IPS-NIHi7 (cell line): Measurements from ENCODE around the gene TAP2.
A peak's percentile ranks its signal among the peaks of the same experiment; 100 is the strongest.
"Not testable (repeated sequence)": the region's sequence is repeated elsewhere in the genome, so short reads cannot be mapped to it uniquely, and the experiment has no call there.

ENCODE experiments used
- DNase-seq: peaks from one replicate; pipeline ENCODE4 v3.0.0; 2012; ENCODE audit warnings: mixed read lengths; ENCODE audit errors: extremely low spot score

Gene TAP2

DNA sequence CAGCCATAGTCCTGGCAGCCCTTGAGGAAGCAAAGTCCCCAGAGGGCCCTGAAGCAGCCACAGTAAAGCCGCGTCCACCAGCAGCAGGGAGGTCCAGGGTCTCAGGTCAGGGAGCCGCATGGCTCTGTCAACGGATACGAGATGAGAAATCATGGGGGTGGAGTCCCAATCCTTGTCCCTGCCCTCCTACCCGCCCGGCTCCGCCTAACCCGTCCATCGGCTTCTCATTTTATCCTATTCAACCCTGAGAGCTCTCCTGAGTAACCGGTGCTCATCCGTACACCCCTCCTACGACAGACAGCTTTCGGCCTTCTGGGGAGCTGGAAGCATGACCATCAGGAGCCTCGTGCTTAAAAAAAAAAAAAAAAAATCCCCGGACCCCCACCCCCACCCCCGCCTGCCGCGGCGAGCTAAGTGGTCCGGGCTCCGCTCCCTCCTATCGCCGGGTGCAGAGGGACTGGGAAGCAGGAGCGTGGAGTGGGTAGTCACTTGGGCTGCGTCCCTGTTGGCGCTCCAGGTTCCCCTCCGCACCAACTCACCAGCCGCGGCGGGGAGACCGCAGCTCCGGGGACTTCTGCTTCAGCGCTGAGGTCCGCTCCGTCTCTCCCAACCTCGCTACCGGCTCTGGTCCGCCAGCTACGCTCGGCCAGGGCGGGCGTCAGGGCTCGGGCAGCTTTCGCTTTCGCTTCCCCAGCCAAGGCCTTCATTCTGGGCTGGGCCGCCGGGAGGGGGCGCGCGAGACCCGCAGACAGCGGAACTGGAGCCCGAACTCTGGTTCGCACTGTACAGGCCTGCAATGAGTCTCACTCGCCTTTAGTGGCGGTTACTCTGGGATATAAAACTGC, at the start of gene TAP2:
Gene TAP2 (minus strand): TSS at position 626 of the 845 bp plus-strand sequence. CDS start 506 bp downstream, at position 120.
- DNase-seq, result peak; percentile 94

DNA sequence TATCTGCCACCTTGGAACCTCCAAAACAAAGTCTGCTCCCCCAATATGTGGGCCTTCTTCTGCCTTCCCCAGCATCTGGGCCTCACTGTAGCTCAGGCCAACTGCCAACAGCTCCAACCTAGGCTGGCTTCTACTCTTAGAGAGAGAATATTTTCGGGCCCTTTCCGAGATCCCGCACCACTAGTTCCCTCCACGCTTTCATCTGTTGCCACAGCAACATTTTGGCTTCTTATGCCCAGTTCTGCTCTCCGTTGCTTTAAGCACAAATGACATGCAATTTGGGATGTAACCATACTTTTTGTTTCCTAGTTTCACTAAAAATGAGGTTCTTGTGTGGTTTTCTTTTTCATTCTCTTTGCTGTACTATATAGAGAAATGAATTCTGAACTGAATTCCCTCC, 49.1 kb upstream of the TAP2 start:
- DNase-seq, result no peak

DNA sequence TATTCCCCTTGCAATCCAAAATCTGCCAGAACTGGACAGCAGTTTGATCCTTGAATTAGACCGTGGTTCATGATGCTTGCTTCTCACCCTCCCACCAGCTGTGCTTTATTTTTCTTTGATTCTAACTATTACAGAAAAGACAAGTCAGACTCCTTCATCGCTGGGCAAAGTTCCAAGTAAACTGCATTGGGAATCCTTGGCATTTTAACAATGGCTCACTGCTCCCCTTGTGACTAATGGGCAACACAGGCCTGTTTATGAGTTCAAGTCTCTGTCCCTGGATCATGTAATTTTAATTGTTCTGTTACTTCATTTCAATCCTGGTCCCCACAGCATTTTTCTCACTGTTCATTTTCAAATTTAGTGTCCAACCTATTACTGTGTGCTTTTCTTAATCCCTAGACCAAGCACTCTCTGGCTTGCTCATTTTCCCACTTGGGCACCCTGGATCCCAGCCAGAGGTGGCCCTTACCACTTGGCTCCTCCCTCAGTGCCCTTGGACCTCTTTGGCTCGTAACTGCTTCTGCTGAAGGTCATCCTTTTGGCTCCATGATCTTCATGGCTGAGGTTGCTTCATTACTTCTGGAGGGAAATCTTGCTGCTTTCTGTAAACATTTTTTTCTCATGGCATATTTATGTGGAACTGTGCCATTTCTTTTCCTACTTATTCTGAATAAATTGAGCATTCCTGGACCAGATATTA, 48.3 kb upstream of the TAP2 start:
- DNase-seq, result no peak

DNA sequence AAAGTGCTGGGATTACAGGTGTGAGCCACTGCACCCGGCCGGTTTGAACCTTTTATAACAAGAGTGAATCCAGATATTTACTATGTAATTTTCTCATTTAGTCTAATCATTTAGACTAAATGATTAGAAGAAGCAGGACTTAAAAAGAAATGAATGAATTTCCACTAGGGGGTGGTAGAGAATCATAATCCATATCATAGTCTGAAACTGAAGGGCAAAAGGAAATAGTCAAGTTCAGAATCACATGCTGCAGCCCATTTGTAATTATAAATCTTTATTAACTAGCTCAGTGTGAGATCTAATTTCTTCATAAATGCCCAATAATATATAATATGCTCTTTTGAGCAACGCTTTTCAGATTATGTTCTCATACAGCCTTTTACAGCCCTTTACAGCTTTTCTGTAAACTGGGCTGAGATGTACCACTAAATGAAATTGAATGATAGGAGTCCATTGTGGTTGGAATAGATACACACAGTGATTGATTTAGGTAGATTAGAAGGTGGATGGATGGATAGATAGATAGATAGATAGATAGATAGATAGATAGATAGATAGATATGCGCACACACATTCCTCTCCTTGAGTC, 47.3 kb upstream of the TAP2 start:
- peak; percentile 33 for DNase-seq

- no peak for DNase-seq
These were observed 45.2 kb upstream of the TAP2 start for GRCh38 chr6:32883789-32884188.

DNA sequence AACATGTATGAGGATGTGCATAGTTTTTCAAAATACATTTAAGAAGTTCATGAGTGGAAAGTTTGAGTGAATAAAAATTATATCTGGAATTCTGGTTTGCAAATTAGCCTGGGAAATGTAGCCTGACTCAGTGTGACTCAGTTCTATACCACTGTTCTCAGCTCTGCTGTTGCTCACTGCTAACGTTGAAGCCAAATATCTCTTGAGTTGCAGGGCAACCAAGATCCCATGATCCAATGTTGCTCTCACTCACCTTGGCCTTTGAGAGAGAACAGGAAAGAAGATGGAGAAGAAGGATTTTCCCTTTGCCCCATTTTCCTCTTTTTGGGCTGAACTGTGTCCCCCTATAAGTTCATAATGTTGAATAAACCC, 44.3 kb upstream of the TAP2 start:
- no peak for DNase-seq

- not testable (repeated sequence) for DNase-seq
These were observed 42.4 kb upstream of the TAP2 start for GRCh38 chr6:32880962-32881361.

- no peak for DNase-seq
These were observed 41.2 kb upstream of the TAP2 start for GRCh38 chr6:32879691-32880090.

DNA sequence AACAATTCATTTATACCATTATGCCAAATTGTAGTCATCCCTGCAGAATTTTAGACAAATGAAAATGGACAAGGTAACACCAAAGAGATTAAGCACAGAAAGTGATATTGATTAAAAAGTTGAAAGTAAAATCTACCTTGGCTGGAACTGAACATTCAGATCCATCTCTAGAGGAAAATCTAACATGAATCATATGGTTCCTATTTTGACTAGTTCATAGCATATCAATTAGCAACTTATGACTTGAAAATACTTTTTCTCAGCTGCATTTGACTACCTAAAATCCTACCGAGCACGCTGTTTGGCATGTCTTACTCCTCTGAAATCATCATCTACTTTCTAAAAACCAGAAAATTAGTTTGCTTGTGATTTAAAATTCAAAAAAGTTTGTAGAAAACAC, 38.1 kb upstream of the TAP2 start:
- DNase-seq, result no peak

DNA sequence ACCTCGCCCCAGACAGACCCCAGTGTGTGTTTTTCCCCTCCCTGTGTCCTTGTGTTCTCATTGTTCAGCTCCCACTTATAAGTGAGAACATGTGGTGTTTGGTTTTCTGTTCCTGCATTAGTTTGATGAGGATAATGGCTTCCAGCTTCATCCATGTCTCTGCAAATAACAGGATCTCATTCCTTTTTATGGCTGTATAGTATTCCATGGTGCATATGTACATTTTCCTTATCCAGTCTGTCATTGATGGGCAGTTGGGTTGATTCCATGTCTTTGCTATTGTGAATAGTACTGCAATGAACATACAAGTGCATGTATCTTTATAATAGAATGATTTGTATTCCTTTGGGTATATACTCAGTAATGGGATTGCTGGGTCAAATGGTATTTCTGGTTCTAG, 35.4 kb upstream of the TAP2 start:
- DNase-seq, result not testable (repeated sequence)

DNA sequence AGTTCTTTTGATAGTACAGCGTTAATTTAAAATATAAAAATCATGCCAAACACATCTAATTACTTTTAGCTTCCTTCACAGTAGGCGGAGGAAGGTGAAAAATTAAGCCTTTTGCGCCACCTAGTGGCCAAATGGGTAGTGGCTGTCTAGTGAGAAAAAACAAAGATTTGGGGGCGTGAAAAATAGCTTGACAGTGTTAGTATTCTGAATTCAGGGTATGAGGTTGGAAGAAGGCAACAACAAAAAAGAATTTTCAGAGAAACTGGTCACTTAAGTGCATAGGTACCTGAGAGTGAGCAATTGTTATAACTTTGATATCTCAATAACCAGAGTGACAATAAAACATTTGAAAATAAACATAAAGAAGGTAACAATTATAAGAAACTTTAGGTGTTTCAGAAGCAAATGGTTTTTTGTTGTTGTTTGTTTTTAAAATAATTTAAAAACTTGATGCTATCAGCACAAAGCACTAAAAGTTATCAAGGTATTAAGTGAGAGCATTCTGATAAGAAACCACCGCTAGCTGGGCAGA, 29.8 kb upstream of the TAP2 start:
- DNase-seq, result peak; percentile 50

DNA sequence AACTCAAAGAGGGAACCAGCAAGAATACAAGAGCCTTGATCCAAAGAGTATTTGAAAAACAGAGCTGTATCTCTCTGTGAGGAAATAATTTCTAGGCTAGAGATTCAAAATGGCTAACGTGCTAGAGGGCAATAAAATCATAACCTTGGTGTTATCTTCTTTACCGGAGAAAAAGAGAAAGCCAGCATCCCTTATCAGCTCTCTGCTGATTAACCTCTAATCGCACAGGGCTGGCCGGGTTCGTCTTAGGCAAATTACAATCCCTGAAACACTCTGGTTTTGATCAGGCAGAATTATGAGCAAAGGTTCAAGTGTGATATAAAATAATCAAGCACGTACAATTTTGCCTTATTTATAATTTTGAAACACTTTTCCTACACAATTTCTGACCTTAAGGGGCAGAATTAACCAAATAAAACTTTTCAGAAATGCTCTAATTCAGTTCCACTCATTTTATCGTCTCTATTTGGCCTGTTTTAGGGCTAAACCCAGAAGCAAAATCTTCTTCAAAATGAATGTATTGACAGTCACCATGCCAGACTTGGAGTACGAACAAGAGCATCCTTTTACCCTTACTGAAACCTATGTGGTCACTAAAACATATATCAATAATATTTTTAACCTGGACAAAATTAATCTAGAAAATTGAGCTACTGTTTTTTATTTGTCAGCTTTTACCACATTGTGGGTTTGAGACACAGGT, 29.2 kb upstream of the TAP2 start:
- no peak for DNase-seq

DNA sequence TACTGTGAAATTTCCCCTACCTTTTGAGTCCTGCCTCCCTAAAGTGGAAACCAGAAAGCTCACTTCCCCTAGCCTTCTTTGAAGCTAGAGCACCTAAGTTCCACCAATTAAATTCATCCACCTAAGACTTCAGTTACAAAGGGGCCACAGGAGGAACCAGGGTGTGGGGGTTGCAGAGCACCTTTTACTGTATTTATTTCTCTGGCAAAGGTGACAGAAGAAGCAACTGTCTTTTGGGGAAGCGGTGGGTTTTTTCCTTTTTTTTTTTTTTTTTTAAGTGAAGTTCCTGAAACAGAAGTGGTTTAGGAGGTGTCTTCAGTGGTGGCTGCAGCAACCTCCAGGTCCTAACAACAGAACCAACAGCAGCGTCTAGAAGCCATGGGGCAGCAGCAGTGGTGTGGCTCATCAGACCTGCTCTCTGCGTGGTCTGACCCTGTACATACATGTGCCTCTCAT, 28.5 kb upstream of the TAP2 start:
- DNase-seq, result no peak

DNA sequence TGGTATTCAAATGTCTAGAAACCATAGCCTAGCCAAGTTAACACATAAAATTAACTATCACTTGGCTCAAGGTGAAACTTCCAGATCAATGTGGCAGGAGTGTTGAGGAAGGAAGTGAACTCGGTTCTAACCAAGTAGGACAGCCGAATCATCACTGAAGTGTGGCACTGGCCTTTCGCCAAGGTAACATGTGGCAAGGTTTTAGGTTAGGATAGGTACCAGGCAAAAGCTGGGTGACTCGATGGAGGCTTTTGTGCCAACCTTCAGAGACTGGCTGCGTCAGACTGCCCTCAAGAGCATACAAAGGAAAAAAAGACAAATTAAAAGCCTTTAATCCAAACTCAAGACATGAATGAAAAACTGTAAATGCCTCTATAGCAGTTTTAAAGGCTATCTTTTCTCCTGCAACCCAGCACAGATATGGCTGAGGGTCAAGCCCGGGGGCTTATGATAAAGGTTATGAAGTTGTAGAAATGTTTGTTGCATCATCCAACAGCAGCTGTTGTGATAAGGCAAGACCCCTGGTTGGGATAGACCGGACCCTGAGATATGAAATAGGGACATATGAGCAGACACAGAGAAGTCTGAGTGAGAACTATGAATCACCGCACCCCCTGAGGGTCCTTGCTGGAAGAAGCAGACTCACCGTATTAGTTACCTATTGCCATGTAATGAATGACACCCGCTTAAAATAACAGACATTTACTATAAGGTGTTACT, 27.3 kb upstream of the TAP2 start:
- DNase-seq, result no peak

DNA sequence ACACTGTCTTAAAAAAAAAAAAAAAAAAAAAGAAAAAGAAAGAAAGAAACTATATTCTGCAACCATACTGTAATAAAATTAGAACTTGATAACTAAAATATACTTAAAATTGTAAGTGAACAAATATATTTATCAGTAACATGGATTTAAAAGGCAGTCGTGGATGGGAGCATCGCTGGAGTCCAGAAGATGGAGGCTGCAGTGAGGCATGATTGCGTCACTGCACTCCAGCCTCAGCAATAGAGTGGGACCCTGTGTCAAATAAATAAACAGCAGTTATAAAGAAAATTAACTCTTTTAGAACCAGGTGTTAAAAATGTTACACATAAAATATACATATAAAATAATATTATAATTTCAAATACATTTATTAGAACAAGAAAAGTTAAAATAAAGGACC, 24.2 kb upstream of the TAP2 start:
- no peak for DNase-seq

DNA sequence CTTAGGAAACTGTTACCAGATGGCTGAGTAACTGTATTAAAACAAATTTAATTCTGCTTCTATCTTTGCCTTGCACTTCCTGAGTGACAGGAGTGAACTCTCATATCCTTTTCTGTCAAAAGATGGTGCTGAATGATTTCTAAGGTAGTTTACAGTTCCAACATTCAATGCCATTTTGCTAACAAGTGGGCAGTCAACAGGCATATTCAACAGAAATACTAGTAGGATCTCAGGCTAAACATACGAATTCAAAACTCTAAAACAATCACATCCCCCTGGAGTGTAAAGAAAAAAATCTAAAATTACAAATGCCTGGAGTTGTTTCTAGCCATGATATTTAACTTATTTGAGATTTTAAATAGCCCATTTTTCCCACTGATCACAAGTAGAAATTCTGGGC, 22.1 kb upstream of the TAP2 start:
- DNase-seq, result no peak

DNA sequence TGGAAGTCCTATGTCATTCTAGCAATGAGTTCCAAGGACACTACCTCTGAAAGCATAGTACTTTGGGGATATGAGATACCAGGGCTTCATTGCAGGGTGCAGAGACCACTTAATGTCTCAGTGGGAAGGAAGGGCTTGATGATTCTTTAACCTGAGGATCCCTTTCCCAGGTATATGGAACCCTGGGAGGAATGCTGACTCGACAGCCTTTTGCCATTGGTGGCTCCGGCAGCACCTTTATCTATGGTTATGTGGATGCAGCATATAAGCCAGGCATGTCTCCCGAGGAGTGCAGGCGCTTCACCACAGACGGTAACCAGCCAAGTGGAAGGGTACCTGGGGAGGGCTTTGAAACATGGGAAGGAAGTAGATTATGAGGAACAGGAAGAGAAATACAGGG, 19.7 kb upstream of the TAP2 start:
- no peak for DNase-seq

DNA sequence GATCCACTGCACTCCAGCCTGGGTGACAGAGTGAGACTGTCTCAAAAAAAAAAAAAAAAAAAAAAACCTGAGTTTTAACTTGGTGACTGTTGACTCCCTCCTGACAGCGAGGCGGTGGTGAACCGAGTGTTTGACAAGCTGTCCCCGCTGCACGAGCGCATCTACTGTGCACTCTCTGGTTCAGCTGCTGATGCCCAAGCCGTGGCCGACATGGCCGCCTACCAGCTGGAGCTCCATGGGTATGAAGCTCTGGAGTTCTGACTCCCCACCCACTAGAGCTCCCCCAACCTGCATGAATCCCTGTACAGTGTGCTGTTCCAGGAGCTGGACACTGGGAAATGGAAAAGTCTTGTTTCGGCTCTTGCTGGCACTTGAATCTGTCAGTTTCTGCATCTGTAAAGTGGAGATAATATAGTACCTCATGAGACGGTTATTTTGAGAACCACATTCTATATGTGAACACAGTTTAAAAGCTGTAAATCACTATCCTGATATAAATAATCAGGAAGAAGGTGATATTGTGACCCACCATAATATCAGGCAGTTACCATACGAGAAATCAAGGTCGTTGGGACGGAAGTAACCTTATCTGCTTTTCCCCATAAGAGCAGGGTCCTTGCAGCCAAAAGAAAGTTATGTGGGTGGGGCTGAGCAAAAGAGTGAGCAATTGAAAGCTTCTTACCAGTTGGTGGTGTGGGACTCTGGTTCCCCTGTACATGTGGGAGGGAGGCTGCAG, 18.8 kb upstream of the TAP2 start:
- DNase-seq, result no peak

DNA sequence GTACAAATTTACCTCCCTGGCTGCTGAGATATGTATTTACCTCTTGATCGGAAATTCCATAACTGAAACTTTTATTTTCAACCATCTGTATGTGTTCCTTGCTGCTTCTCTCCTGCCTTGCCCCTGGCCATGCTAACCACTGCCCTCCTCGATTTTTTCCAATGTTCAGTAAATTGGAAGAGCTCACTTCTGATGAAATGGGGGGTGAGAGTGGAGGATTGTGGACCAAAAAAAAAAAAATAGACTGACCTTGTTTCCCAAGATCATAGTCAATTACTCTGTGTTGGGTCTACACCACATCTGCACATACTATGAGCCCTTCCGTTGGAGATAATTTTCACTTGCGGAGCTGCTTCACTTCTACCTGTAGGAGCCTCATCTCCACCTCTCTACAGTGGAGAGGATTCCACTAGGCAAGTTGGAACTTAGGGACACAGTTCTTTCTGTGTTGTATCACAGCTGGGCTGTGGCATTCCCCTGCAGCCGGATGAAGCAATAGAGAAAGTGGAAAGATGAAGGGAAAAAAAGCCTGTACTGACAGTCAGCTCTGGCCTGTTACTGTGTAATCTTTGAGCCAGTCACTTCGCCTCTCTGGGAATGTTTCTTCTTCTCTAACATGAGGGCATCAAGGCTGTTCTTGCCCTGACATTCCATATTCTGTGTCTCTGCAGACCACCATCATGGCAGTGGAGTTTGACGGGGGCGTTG, 17.1 kb upstream of the TAP2 start:
- no peak for DNase-seq
